ENCODE results near the gene KIZ. TPM values are rescaled to one million over a fixed set of nuclear protein-coding genes. Genes with fewer than 3 reads are reported as not detected.
A peak's percentile ranks its signal among the peaks of the same experiment; 100 is the strongest.

Gene KIZ
- total RNA-seq, 1 experiment from 2014 or later: 22.6 TPM

- DNase-seq (ENCODE audit: low spot score): no peak
- in situ Hi-C loops (cut with HindIII; ENCODE audit: low sequenced_read_pairs): no loop called here
Measured at GRCh38 chr20:21206584-21206983, 80.7 kb downstream of the KIZ start.

- in situ Hi-C loops (cut with HindIII; ENCODE audit: low sequenced_read_pairs): no loop called here
- no peak for DNase-seq (ENCODE audit: low spot score)
Measured at GRCh38 chr20:21208999-21209398, 83.1 kb downstream of the KIZ start.

- DNase-seq (ENCODE audit: low spot score): no peak
- in situ Hi-C loops (cut with HindIII; ENCODE audit: low sequenced_read_pairs): no loop called here
Measured at GRCh38 chr20:21209668-21210067, 83.8 kb downstream of the KIZ start.

GRCh38 chr20:21213691-21214090, 87.8 kb downstream of the KIZ start:
- no peak for DNase-seq (ENCODE audit: low spot score)
- in situ Hi-C loops (cut with HindIII; ENCODE audit: low sequenced_read_pairs): no loop called here

GRCh38 chr20:21214431-21214830, 88.5 kb downstream of the KIZ start:
- DNase-seq (ENCODE audit: low spot score): no peak
- in situ Hi-C loops (cut with HindIII; ENCODE audit: low sequenced_read_pairs): no loop called here

- DNase-seq (ENCODE audit: low spot score): no peak
- in situ Hi-C loops (cut with HindIII; ENCODE audit: low sequenced_read_pairs): no loop called here
Measured at GRCh38 chr20:21219686-21220085, 93.8 kb downstream of the KIZ start.

GRCh38 chr20:21224217-21224616, 98.3 kb downstream of the KIZ start:
- no peak for DNase-seq (ENCODE audit: low spot score)
- in situ Hi-C loops (cut with HindIII; ENCODE audit: low sequenced_read_pairs): no loop called here

- in situ Hi-C loops (cut with HindIII; ENCODE audit: low sequenced_read_pairs): no loop called here
- DNase-seq (ENCODE audit: low spot score): no peak
Measured at GRCh38 chr20:21225215-21225947, 99.5 kb downstream of the KIZ start.

GRCh38 chr20:21228511-21228910, 102.6 kb downstream of the KIZ start:
- DNase-seq (ENCODE audit: low spot score): no peak
- in situ Hi-C loops (cut with HindIII; ENCODE audit: low sequenced_read_pairs): no loop called here

- in situ Hi-C loops (cut with HindIII; ENCODE audit: low sequenced_read_pairs): no loop called here
- no peak for DNase-seq (ENCODE audit: low spot score)
Measured at GRCh38 chr20:21229163-21229562, 103.3 kb downstream of the KIZ start.

- DNase-seq (ENCODE audit: low spot score): no peak
- in situ Hi-C loops (cut with HindIII; ENCODE audit: low sequenced_read_pairs): no loop called here
Measured at GRCh38 chr20:21230220-21230619, 104.3 kb downstream of the KIZ start.

- no peak for DNase-seq (ENCODE audit: low spot score)
- in situ Hi-C loops (cut with HindIII; ENCODE audit: low sequenced_read_pairs): no loop called here
Measured at GRCh38 chr20:21230686-21231085, 104.8 kb downstream of the KIZ start.

- in situ Hi-C loops (cut with HindIII; ENCODE audit: low sequenced_read_pairs): no loop called here
- DNase-seq (ENCODE audit: low spot score): no peak
Measured at GRCh38 chr20:21232546-21233280, 106.8 kb downstream of the KIZ start.

- no peak for DNase-seq (ENCODE audit: low spot score)
- in situ Hi-C loops (cut with HindIII; ENCODE audit: low sequenced_read_pairs): no loop called here
Measured at GRCh38 chr20:21234324-21234723, 108.4 kb downstream of the KIZ start.

GRCh38 chr20:21234806-21235483, 109.1 kb downstream of the KIZ start:
- DNase-seq (ENCODE audit: low spot score): peak; percentile 43
- in situ Hi-C loops (cut with HindIII; ENCODE audit: low sequenced_read_pairs): no loop called here

GRCh38 chr20:21235484-21236445, 109.9 kb downstream of the KIZ start:
- peak; percentile 62 for DNase-seq (ENCODE audit: low spot score)
- in situ Hi-C loops (cut with HindIII; ENCODE audit: low sequenced_read_pairs): no loop called here

GRCh38 chr20:21237956-21238799, 112.3 kb downstream of the KIZ start:
- in situ Hi-C loops (cut with HindIII; ENCODE audit: low sequenced_read_pairs): no loop called here
- DNase-seq (ENCODE audit: low spot score): no peak

GRCh38 chr20:21238818-21239536, 113.1 kb downstream of the KIZ start:
- in situ Hi-C loops (cut with HindIII; ENCODE audit: low sequenced_read_pairs): no loop called here

More at GRCh38 chr20:21238818-21239536, 113.1 kb downstream of the KIZ start:
- DNase-seq (ENCODE audit: low spot score): no peak

All from G401 (cell line).